HG02759 (cell line): ENCODE measurements around the gene PLD3.

ENCODE experiments used
- ATAC-seq: cut with Tn5 transposase; IDR thresholded peaks from one replicate; pipeline ENCODE4 v1.9.1; 2021; ENCODE audit warnings: mild to moderate bottlenecking, moderate library complexity; ENCODE audit not compliant: unreplicated experiment

PLD3 gene

DNA sequence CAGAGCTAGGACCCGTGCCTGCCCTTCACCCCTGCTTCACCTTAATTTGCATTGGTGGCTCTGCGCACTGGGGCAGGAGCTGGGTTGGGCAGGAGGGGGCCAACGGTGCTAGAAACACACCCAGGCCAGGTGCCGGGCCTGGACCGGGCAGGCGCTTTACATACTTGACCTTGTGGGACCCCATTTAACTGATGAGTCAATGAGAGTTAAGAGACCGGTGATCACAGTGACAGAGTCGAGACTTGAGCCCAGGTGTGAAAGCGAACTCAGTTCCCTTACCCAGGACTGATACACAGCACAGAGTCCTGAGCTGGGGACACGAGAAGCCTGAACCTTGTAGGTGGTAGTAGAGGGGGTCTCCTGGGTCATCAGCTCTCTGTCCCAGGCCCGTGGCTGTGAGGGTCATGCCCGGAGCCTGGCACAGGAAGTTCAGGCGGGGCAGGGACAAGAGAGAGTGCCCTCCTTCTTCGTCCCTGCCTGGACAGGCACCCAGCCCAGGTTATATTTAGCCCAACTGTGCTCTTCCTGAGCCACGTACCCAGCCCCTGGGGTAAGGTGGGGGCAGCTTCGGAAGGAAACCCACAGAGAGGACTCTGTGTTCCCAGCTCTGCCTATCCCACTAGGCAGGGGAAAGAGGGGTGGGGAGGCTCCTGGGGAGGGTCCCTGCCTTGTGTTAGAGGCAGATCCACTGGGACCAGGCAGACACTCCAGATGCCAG lies 62.8 kb downstream of the PLD3 start:
- ATAC-seq = no peak

DNA sequence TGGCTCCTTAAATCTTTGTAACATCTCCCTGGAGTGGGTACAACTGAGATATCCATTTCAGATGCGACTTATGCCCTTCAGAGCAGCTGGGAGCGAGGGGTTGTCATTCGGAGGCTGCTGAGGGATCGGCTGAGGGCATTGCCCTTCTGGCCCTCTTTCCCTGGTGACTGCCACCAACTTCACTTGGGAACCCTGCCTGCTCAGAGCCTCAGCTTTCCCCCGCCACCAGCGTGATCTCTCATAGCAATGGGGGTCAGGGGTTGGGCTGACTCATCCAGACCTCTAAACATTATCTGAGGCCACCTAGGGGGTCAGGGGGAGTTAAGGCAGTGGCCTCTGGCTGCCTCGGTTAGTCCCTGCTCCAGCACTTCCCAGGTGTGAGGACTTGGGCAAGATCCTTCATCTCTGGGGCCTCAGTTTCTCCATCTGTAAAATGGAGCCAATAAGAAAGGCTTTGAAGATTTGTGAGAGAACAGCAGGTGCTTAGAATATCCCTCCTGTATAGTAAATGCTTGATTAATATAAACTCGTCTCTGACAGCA lies 63.5 kb downstream of the PLD3 start:
- no peak for ATAC-seq

DNA sequence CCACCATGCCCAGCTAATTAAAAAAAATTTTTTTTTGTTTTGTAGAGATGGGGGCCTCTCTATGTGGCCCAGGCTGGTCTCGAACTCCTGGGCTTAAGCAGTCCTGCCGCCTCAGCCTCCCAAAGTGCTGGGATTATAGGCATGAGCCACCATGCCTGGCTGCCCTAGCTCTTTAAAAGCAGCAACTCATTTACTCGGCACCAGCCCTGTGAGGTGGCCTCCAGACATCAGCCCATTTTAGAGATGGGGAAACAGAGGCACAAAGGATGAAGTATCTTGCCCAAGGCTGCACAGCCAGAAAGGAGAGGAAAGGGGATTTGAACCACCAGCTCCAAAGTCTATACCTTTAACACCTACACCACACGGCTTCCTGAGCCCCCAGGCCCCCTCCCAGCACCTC lies 64.4 kb downstream of the PLD3 start:
- ATAC-seq = no peak

DNA sequence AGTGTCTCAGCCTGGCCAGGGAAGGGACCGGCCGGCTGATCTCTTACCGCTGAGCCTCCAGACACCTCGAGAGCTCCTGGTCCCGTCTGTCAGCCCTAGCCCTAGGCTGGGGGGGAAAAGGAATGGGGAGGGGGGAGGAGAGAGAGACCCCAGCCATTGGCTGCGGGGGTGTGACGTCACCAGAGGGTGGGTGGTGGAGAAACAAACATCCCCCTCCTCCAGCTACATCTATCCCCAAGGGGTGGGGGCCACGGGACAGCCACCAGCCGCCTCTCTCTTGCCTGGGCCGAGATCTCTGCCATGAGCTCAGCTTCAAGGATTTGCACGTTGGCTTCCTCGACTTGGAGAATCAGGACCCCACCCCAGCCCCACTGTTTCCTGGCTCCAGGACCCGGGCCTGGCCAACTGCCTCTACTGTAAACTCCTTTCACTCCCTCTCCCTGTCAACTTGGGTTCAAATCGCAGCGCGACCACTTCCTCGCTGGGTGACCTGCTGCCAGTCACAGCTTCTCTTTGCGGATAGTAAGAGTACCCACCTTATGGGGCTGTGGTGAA lies 64.9 kb downstream of the PLD3 start, which contains the start of gene PRX:
TSS of gene PRX (minus strand) at position 88 of the 555 bp plus-strand sequence. CDS start 5,446 bp downstream, outside the sequence.
- ATAC-seq = no peak

DNA sequence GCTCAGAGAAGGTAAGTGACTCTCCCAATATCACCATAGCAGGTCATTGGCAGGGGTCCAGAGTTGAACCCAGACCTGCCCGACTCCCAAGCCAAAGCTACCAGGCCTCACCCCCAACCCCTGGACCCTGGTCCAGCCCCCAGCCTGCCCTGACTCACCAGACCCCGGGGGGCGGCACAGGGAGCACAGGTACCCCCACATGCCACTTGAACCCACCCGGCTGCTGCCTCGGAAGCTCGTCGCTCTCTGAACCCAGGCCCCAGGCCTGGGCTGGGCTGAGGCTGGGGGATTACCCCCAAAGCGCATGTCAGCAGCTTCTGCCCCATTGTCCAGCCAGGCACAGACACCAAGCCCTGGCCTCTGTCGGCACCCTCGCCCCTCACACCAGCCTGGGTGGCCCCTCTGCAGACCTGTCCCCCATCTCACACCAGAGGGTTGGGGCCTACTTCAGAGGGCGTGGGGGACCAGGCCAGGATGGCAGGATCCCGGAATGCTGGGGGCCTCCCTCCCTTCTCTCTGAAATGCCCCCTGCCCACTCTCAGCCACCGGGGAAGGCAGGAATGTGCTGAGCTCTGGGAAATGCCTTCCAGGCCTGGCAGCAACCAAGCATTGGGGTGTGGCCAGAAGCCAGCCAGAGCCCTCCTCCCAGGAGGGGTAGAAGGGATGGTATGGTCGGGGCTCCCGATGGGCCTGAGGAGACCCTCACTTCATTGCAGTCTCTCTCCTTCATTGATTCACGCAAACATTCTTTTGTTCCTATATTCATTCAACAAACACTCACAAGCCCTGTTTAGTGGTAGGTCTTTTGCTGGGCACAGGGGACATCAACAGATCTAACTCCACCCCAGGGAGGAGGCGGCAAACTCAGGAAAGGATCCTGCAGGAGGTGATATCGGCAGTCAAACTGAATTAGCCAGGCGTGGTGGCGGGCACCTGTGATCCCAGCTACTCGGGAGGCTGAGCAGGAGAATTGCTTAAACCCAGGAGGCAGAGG lies 66.3 kb downstream of the PLD3 start:
- no peak for ATAC-seq

DNA sequence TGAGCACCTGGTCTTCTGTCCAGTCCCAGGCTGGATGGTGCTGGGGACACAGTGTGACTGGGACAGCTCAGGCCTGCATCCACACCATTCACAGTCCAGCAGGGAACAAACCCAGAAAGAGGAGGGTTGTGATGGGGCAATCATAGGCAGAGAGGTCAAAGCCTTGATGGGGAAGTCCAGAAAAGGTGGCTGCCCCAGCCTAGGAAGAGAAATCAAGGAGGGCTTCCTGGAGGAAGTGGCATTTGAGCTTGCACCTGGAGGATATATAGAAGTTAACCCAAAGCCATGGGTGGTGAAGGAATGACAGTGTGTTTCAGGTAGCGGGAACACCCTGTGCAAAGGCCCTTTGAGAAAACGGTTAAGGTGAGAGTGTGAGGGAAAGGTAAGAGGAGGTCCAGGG lies 67.3 kb downstream of the PLD3 start:
- no peak for ATAC-seq

DNA sequence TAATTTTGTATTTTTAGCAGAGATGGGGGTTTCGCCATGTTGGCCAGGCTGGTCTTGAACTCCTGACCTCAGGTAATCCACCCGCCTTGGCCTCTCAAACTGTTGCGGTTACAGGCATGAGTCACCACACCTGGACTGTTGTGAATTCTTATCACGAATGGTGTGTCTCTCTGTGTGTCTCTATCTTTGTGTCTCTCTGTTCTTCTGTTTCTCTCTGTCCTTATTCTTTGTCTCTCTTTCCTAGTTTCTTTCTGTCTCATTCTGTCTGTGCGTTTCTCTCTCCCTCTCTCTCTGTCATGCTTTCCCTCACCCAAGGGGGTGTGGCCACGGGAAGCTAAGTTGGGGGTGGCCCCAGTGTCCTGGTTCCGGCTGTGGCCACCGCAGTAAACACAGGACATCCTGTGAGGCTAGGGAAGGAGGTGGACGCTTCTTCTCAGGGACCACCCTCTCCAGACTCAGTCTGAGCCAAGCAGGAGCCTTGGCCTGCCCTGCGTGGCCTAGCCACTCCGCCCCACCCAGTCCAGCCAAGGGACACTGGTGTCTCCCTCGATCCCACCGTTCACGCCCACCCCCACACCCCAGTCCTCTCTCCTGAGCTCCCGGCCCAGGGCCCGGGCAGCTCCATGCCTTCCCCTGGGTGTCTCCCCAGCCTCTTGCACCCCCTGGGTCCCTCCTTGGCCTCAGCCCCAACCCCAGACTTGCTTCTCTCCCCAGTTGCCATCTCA lies 68.6 kb downstream of the PLD3 start:
- ATAC-seq = no peak

DNA sequence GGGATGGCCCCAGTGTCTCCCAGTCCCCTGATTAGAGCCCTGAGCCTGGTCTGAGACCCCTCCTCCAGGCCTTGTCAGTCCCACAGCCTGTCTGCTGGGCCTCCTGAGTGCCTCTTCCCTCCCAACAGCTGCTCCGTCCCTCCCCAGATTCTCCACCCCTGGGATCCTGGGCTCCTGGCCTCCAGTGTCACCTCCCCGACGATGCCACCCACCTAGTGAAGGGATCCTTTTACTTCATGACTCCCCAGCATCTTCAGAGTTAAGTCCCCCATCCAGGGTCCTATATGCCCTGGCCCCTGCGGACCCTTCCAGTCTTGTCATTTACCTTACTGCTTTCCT lies 69.1 kb downstream of the PLD3 start:
- ATAC-seq = no peak

DNA sequence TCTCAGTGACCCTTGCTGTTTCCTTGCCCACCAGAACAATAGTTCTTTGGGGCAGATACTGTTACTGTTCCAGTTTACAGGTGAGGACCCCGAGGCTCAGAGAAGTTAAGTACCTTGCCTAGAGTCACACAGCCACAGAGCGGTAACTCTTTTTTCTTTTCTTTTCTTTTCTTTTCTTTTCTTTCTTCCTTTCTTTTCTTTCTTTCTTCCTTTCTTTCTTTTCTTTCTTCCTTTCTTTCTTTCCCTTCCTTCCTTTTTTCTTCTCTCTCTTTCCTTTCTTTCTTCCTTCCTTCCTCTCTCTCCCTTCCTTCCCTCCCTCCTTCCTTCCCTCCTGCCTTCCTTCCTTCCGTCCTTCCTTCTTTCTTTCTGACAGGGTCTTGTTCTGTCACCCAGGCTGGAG lies 69.5 kb downstream of the PLD3 start:
- no peak for ATAC-seq

DNA sequence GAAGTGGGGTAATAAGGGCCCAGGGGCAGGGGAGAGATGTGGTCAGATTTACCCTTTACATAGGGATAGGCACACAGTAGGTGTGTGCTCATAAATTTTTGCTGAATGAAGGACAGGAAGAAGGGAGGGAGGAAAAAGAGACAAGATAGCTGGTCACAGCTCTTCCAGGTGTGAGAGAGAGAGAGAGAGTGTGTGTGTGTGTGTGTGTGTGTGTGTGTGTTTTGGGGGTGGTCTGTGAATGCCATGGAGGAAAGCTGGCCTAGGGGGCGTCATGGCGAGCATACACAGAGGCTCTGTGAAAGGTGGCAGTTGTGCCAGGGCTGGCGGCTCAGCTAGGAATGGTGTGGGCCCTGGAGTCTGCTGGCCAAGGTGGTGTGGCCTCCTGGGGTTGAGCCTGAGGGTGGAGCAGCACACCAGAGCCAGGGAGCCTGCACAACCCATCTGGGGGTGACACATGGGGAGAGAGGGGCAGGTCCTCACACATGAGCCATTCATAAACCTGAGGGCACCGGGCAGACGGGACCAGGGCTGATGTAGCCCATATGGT lies 70.6 kb downstream of the PLD3 start:
- ATAC-seq = no peak

DNA sequence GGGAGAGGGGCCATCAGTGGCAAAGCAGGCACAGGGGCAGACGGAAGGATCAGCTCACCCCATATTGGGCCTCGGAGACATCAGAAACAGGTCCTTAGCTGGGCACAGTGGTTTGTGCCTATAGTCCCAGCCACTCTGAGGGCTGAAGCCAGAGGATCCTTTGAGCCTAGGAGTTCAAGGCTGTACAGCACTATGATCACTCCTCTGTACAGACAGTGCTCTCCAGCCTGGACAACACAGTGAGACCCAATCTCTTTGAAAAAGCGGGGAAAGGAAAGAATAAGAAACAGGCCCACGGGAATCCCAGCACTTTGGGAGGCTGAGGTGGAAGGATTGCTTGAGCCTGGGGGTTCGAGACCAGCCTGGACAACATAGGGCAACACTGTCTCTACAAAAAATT lies 71.3 kb downstream of the PLD3 start:
- ATAC-seq = no peak

DNA sequence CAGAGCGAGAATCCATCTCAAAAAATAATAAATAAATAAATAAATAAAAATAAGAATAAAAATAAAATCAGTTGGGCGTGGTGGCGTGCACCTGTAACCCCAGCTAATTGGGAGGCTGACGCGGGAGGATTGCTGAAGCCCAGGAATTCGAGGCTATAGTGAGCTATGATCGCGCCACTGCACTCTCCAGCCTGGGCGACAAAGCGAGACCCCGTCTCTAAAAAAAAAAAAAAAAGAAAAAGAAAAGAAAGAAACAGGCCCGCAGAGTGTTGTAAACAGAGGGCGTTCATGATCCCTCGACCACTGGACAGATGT lies 71.9 kb downstream of the PLD3 start:
- ATAC-seq = no peak

DNA sequence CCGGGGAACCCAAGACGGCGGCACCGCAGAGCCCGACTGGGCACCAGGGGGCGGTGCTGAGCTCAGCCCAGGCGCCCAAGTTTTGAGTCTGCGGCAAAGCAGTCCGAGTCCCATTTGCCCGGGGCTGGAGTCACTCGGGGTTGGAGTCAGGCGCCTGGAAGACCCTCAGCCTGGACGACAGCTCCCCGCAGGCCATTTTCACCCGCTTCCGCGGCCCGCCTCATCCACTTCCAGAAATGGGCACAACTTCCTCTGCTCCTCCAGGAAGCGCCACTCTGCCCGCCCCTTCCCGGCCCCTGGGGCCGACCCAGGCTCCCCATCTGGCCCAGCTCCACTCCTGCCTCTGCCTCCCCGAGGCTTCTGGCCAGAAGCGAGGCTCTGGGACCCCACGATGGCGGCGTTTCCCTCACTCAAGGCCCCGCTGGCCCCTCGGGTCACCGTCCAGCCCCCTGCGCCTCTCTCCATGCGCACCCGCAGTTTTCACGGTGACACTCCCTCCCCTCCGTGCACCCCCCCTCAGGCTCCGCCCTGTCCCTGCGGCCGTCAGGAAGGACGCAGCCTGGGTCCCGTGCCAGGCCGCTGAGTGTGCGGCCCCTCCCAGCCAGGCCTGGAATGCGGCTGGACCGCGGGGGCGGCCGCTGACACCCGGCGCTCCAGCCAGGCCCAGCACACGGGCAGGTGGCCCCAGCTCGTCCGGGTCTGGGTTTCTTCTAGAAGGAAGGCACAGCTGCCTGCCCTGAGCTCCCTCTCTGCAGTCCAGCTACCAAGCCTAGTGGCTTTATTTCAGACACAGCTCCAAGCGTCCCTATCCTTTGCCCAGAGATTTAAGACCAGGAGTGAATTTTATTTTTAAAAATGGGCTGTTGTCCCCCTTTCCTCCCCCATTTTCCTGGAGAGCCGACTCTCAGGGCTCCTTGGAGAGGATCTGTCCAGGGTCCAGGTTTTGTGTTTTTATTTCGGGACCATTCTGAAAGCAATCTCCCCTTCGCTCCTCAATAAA lies 72.6 kb downstream of the PLD3 start:
- ATAC-seq = peak; percentile 46

DNA sequence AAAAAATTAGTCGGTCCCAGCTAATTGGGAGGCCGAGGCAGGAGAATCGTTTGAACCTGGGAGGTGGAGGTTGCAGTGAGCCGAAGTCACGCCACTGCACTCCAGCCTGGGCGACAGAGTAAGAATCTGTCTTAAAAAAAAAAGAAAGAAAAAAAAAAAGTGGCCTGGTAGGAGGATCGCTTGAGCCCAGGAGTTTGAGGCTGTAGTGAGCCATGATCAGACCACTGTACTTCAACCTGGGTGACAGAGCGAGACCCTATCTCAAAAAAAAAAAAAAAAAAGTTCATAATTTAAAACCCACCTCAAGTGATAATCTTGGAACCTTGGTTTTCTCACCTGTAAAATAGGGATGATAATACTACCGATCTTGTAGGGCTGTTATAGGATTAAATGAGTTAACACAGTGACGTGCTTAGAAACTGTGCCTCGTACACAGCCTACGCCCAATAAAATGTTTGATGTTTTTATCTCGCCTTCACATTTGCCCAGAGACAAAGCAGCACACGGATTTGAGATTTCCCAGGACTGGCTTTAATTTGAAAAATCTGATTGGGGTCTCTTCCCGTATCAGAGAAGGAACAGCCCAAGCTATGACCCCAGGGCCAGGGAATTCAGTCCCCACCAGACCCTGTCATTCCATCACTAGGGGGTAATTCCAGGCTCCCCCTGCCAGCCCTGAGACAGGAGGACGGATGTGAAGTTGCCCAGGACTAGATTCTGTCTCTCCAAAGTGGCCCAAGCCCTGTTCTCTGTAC lies 73.7 kb downstream of the PLD3 start:
- no peak for ATAC-seq

DNA sequence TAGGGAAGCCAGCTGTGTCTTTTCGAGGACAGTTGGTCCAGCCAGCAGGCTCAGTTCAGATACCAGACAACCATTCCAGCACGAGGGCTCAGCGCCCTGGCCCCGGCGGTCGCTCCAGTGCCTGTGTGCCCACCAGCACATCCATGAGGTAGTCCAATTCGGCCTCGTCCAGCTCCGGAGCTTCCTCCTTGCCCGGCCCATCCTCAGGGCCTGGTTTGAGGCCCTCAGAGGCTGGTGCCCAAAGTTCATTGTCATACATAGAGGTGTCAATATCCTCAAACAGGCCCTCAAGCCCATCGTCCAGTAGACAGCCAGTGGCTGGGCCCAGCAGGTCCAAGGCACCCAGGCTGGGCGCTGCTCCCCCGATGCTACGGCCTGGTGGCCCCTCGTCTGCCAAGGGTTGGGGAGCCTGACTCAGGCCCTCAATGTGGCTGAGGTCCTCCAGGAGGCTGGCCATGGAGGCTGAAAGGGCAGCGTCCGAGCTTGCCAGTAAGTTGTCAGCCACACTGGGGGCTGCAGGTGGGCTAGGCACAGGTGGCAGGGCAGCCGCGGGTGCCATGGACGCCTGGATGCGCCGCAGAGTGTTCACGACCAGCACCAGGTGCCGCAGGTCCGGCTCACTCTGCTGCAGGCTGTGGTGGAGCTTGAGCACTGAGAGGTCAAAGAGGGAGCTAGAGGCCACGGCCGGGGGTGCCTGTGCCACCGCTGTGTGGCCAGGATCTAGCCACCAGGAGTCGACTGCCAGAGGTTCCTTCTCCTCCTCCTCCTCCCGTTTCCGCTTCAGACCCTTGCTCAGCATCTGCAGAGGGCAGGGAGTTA lies 74.5 kb downstream of the PLD3 start:
- no peak for ATAC-seq

DNA sequence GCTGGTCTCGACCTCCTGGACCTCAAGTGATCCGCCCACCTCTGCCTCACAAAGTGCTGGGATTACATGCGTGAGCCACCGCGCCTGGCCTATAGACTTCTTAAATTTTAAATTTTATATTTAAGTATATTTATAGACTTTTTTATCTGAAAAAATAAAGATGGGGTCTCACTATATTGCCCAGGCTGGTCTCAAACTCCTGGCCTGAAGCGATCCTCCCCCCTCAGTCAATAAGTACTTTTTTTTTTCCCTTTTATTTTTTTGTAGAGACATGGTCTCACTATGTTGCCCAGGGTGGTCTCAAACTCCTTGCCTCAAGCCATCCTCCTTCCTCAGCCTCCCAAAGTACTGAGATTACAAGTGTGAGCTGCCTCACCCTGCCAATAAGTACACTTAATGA lies 75.4 kb downstream of the PLD3 start:
- ATAC-seq = no peak

DNA sequence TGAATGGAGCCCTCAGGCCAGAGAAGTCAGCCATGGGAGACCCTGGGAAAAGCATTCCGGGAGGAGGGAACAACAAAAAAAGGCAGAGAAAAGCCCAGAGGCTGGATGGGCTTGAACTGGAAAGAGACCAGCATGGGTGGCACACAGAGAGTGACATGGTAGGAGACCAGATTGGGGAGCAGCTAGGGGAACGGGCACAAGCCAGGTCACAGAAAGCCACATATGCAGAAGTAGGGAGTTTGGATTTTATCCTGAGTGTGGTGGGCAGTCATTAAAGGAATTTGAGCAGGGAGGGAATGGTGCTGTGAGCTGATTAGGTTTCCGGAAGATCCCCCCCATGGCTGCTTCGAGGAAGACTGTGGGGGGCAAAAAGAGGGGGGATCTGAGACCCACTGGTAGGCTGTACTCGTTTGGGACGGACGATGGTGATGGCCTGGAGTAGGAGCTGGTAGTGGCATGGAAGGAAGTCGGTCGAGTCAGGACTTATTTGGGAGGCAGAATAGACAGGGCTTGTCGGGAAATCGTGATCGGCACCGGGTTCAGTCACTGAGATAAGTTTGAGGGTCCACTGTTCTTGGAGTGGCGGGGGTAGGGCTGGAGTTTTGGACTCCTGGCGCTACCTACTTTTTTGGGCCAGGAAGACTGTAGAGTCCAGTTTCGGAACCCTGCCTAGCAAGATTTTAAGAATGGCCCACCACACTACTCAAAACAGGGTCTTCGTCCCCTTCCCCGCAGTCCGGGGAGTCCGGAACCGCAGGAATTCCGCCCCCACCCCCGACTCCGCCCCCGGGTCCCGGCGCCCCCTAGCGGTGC lies 76.3 kb downstream of the PLD3 start:
- no peak for ATAC-seq
